Prostate gland (tissue), 2 donors: ENCODE measurements around the gene CTDP1.

Experiments used
- POLR2A ChIP-seq: fragments of 450-650 bp; IDR thresholded peaks from one replicate; pipeline ENCODE4 v1.6.1; 2016; ENCODE audit warnings: antibody characterized with exemption, mild to moderate bottlenecking
- POLR2AphosphoS5 ChIP-seq: sonication (generic); formaldehyde crosslinking; IDR thresholded peaks from one replicate; pipeline ENCODE4 v1.6.1; 2017; ENCODE audit warnings: antibody characterized with exemption
- TF ChIP-seq, protein P1 (sequence below), 4 experiments: fragments of 200-600 bp in 2 of 4; fragments of 450-650 bp in 2 of 4; sonication (generic) in 2 of 4; IDR thresholded peaks; 1 replicate in 3 of 4; 2 replicates in 1 of 4; pipeline ENCODE4 v1.5.1; 2016 to 2019; ENCODE audit warnings: antibody characterized with exemption in 4 of 4, mild to moderate bottlenecking in 2 of 4, moderate library complexity in 2 of 4

DNA sequence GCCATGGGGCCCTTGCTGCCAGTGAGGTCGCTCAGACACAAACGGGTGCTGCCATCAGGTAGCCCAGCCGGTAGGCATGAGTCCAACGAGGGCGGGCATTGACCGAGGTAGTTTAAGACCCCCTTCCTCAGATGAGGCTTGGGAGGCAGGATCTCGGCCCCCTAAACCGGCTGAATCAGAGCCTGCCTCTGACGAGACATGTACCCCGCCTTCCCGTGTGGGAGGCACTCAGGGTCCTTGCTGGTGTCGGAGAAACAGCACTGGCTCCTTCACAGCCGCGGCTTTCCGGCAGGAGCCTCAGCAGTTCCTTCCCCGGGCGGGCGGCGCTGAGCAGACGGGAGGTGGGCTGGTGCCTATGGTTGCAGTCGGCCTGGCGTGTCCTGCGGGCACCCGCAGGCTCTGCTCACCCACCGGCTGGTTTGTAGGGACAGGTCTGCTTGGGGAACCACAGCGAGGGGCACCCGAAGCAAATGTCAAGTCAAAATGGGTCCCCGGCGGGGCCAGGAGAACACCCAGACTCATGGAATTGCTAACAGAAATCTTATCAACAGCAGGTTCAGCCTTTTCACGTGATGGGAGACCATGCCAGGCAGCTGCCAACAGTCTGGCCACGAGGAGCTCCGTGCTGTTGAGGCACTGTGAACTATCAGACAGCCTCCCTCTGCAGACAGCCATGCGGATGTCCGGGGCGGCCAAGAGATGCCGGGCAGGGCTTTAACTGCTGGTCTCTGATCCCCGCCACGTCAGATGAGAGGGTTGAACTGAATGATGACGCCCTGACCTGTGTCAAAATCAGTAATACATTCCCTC, 121.0 kb downstream of the CTDP1 start:
- TF ChIP-seq, protein P1, sequence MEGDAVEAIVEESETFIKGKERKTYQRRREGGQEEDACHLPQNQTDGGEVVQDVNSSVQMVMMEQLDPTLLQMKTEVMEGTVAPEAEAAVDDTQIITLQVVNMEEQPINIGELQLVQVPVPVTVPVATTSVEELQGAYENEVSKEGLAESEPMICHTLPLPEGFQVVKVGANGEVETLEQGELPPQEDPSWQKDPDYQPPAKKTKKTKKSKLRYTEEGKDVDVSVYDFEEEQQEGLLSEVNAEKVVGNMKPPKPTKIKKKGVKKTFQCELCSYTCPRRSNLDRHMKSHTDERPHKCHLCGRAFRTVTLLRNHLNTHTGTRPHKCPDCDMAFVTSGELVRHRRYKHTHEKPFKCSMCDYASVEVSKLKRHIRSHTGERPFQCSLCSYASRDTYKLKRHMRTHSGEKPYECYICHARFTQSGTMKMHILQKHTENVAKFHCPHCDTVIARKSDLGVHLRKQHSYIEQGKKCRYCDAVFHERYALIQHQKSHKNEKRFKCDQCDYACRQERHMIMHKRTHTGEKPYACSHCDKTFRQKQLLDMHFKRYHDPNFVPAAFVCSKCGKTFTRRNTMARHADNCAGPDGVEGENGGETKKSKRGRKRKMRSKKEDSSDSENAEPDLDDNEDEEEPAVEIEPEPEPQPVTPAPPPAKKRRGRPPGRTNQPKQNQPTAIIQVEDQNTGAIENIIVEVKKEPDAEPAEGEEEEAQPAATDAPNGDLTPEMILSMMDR (IDR thresholded peaks at IDR 0.05) = no peak
- no peak for TF ChIP-seq POLR2A
- TF ChIP-seq POLR2AphosphoS5 = no peak
